Left cardiac atrium (tissue), 4 donors: ENCODE data around the gene ARID1B. TPM values are rescaled to one million over a fixed set of nuclear protein-coding genes. Genes with fewer than 3 reads are reported as not detected.

Experiments
- ATAC-seq, 2 donors: fragments of 200-7000 bp; cut with Tn5 transposase; one replicate each; pipeline ENCODE4 v1.9.1; 2020; ENCODE audit warnings: mild to moderate bottlenecking in 2 of 2, moderate library complexity in 2 of 2
- DNase-seq: peaks from one replicate; pipeline ENCODE4 v3.0.0-alpha.2; 2020
- intact Hi-C, 2 donors: fragments of 100-400 bp; cut with DNase I; formaldehyde crosslinking; loops; one replicate each; pipeline versions ENCODE4 v1.14.1 to v1.15.1; 2022 to 2023
- total RNA-seq, 2 donors: library from RNA; stranded (reverse); fragmentation: NEBNext Ultra II Directional; extraction: Animal tissue kit (Norgen Biotek cat#: 25700); gene quantifications; one replicate each; pipeline ENCODE4 v1.2.1, GENCODE V29; 2021
- donor health status: DM: no; HTN: yes; CAD: no.
- donor health status: DM: no; HTN: yes; CAD: no; lungs with severe emphysema.
- donor health status: DM: yes; HTN: yes; CAD: no.
- donor health status: Dilated cardiomyopathy.

ARID1B gene
- total RNA-seq, 2 donors from 2014 or later: 45.4 to 48.0 TPM

DNA sequence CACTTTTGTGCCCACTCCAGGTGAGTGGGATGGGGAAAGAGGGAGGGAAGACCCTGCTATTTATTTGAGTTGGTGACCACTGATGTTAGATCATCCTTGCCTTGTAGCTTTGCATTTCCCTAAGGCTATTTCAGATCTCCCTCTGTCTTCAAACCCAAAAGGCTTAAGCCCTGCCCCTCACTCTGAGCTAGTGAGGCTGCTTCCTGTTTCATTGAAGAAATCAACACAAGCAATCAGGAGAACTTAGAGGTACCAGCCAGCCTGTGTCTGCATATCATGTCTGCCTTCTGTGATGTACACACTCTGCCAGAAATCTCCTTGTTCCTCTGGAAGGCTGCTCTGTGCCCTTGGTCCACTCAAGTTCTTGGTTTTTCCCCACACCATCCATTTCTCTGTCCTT, 135.3 kb downstream of the ARID1B start:
- no peak for DNase-seq
- no peak for ATAC-seq
- intact Hi-C loops: no loop called here

DNA sequence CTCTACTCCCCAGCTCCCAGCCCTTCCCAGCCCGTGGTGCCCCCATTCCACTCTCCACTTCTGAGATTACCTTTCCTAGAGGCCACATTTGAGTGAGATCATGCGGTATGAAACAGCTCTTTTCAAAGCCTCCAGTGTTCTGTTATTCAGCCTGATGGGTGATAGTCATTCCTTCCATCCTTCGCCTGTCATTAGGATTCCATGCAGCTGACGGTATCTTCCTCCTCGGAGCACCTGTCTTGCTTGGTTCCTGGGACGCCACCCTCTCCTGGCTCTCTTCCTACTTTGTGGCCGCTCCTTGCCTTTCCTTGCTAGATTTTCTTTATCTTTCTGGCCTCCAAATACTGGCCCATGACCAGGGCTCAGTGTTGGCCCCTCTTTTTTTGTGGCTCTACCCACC, 137.0 kb downstream of the ARID1B start:
- intact Hi-C loops: no loop called here
- DNase-seq (no peak), ATAC-seq (no peak)

DNA sequence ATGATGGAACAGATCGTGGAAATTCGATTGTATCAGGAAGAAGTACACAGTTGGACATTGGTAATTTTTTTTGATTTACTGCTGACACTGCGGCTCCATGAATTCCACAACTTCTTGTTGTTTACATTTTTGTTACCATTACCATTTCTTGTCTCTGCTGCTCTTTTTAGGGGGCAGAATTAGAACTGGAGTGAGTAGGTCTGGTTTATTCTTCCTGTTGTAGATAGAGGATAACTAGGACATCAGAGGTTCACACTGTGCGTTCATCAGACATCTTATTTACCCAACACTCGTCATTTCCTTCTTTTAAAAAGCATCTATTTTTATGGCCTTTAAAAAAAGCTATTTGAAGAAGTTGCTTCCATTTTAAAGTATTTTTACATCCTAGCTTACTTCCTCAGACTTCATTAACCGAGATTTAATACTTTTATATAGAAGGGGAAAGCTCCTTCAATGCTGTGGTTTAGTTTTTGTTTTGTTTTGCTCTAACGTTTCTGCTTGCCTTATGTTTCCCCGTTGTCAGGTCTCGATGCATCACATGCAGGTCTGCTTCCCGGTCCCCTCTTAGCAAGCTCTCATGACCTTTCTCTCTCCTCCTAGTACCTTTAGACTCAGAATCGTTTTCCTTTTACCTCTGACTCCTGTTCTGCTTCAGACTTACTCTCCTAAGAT, 139.1 kb downstream of the ARID1B start:
- no peak for ATAC-seq
- intact Hi-C loops: no loop called here
- no peak for DNase-seq

DNA sequence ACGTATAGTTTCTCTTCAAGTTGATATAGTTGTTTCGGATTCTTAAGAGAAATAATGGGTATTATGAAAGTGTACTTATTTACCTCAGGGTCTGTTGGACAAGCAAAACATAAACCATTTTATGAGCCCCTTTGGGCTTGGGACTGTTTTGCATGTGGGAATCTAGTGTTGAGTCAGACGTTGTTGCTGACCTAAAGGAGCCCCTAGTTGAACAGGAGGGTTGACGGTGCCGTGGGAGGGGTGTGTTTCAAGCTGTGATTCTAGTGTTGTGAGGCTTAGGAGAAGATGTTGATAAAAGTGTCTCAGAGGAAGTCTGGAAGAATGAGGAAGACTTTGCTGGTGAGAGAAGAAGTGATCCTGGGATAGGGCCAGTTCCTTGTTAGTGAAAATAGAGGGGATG, 140.0 kb downstream of the ARID1B start:
- intact Hi-C loops: no loop called here
- ATAC-seq (peak in 1 of 2 donors; percentile 37), DNase-seq (no peak)

DNA sequence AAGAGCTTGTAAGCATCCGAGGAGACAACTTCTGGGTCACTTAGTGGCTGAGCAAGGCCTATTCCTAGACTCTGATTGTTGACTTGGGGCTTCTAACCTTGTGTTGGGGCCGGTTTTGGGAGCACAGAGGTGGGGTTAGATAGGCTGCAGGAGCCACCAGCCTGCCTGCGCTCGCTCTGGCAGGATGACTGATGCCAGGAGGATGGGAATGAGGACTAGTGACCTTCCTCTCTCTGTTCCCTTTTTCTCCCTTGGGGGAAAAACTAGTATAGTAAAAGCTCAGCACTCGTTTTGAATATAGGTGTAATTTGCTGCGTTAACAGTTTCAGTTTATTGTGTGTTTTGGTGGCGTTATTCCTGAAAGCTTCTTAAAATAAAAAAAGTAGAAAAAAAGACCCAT, 141.5 kb downstream of the ARID1B start:
- intact Hi-C loops: no loop called here
- DNase-seq: no peak
- ATAC-seq: no peak

DNA sequence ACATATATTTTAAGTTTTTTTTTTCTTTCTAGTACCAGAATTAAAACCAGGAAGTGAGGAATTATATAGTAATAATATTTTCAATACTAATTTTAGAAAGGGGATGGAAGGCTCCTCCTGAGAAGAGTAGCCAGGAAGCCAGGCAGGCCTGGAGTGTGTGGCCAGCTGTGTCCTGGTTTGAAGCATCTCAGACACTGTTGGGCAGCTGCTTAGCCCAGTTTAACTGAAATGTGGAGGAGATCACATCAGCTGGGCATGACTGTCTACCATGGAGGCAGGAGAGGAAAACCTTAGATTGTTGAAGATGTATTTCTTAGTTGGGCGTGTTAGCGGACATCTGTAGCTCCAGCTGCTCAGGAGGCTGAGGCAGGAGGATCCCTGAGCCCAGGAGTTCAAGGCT, 142.2 kb downstream of the ARID1B start:
- peak in 1 of 2 donors; percentile 43 for ATAC-seq
- intact Hi-C loops: no loop called here
- no peak for DNase-seq

DNA sequence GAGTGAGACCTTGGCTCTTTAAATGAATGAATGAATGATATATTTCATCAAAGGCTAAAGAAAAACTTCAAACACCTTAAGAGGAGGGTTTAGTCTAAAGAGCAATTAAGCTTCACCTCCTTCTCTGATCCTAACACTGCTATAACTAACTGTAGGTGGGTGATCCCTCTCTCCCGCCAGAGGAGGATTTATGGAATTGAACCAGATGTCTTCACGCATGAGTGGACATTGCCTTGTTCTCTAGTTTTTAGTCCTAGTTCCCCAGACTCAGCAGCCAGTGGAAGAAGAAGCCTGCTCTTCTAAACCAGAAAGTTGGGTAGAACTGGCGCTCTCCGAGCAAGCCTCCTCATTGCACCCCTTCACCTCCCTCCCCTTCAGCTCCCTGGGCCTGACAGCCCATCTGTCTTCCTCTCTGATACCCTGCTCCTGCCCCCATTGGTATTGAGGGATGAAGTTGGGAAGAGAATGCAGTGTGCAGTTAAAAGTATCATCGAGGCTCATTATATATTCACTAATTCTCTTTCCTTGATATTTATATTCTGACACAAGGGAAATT, 142.7 kb downstream of the ARID1B start:
- intact Hi-C loops: no loop called here
- ATAC-seq (no peak), DNase-seq (no peak)

DNA sequence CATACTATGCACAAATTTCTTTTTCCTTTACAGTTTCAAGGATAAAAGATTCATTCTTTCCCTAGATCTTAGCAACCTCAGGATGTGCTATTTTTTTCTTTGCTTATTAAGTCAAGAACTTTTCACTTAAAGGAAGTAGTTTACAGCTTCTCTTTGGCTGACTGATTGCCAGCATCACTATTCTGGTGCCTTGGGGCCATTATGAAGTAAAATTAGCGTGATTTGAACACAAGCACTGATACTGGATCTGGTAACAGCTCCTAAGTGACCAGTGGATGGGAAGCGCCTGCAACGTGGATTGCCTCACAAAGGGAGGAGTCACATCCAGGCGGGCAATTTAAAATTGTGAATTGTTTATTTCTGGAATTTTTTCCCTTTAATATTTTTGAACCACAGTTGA, 147.1 kb downstream of the ARID1B start:
- intact Hi-C loops: no loop called here
- DNase-seq (no peak), ATAC-seq (no peak)

DNA sequence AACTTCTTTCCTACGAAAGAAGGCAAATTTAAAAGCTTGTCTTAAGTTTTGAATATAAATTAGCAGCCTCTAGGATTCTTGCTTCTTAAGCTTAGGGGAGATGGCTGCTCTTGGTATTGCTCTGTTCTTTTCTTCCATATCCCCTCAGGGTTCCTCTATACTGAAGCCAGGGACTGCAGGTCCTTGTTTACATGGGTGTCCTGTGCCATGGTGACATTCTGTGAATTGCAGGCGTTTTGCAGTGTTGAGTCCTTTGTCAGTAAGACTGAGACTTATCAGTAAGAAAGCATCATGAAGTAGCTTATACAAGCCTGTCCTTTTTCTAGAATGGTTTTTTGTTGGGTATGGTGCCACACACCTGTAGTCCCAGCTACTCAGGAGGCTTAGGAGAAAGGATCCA, 147.8 kb downstream of the ARID1B start:
- DNase-seq (no peak), ATAC-seq (no peak)
- intact Hi-C loops: no loop called here

DNA sequence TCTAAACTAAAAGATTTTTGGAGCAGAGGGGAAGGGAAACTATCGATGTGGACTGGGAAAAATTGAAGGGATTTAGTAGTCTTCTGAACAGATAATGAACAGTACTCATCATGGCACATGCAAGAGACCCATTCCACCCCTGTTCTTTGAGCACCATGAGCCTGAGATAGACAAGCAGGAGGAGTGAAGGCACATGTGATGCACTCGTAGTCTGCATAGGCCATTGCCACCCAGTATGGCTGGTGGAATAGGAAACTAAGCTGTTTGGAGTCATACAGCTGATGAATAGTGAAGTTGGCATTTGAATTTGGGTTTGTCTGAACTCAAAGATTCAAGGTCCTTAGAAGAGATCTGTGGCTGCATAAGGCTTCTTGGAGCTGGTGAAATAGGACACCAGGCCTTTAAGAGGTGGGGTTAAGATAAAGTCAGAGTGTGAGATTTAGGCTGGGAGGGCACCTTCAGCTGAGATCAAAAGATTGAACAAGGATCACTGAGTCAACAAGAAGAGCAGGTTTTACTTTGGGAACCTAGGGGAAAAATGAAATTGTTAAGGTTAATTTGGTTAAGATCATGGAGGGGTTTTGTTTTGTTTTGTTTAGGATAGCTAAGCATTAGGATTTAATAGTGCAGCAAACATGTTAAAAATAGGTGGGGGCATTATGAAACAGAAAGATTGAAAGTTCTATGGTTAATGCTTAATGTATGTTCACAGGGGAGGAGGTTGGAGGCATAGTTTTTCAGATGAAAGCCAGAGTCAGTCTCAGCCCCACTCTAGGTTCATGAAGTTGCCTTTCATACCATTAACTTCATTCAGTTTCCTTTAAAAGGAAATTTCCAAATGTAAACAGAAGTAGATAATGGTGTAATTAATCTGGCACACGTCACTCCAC, 148.8 kb downstream of the ARID1B start:
- ATAC-seq: no peak
- intact Hi-C loops: no loop called here
- DNase-seq: no peak

DNA sequence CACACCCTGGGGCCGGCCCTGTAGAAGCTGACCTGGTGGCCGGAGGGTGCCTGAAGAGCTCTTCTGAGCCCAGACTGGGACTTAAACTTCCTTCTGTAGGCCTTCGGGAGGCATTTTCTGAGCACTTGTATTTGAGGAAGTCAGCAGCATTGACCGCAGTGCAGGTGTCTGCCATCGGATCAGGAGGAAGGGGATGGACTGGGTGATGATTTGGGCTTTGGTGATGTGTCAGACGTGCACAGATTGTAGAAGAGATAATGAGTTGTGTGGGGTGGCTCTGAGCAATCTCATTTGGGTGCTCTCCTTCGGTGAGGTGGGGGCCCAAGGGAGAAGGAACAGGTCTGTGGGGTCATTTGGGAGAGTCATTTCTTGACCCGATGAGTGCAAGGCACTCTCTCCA, 150.9 kb downstream of the ARID1B start:
- intact Hi-C loops: no loop called here
- DNase-seq (no peak), ATAC-seq (no peak)

DNA sequence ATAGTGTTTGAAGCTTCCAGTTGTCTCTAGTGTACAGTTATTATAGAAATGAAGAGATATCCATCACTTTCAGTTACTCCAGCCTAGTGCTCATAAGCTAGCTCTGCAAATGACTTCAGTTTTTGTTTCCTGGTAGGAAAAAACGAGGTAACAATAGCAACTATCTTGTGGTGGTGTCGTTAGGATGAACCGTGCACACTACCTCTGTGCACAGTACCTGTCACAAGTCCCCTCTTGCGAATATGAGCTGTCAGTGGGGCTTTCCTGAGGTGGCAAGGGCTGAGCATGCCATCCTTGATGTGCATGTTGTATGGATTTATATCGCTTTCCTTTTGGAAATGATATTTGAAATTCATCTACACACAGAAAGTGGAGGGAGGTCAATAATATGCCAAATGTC, 151.8 kb downstream of the ARID1B start:
- intact Hi-C loops: no loop called here
- ATAC-seq (no peak), DNase-seq (no peak)

DNA sequence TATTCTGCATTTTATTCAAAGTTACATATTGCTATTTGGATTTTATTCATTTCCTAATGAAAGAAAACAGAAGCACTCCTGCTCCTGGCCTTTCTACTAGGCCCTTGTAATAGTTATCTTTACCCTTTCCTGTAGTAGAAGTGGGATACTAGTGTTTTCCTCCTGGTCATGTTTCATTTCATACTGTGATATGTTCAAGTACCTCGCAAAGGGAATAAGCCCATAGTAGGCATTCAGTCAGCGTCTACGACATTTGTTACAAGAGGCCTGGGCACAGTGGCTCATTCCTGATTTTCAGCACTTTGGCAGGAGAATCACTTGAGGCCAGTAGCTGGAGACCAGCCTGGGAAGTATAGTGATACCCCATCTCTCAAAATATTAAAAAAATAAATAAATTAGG, 154.1 kb downstream of the ARID1B start:
- intact Hi-C loops: no loop called here
- DNase-seq (no peak), ATAC-seq (no peak)

DNA sequence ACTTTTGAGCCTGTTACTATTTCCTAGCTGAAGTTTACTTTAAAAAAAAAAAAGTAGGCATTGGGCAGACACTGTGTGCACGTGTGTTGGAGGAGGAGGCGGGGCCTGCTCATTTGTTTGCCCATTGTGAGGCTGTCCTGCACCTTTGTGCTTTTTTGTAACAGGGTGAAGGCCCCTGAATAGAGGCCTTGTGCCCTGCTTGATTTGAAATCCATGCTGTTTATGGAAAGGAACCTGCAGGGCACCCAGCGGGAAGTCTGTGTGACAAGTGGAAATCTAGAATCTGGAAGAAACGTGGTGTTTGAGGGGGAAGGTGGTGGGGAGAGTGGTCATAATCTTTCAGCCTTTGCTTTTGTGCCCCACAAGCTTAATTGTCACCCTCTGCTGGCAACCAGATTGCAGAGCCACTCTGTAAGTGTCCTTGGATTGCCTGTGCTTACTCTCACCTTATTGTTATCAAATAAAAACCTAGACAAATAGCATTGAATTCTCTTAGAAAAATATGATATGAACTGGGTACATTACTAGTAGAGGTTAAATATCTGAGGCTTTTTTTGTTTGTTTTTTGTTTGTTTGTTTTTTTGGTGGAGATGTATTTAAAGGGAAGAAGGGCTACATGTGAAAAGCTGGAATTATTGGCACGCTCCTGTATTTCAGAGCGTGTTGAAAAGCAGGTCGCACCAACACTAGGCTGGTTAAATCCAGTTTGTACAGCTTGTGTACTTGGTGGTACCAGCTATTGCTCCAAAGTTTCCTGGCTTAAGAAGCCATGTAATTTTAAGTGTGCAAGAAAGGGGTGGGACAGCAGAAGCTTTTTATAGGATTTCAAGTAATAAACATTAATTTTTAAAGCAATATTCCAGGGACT, 156.3 kb downstream of the ARID1B start:
- ATAC-seq: peak; percentile 59 to 81
- no peak for DNase-seq
- intact Hi-C loops: no loop called here

DNA sequence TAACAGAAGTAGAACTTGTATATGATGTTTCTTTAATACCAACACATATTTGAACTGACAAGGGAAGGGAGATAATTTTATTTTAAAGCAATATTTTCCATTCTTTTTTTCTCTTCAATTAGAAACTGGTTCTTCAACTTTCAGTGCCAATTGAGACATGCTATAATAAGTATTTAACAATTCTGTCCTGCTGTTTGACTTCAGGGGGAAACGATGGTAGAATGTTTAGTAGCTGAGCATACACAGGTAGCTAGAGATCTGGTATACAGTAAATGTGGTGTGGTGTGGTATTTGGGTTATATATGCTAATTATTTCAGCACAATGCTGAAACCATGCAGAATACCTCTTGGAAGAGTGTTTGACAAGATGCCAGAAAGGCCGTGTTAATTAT, 156.9 kb downstream of the ARID1B start:
- intact Hi-C loops: no loop called here
- ATAC-seq (no peak), DNase-seq (no peak)

DNA sequence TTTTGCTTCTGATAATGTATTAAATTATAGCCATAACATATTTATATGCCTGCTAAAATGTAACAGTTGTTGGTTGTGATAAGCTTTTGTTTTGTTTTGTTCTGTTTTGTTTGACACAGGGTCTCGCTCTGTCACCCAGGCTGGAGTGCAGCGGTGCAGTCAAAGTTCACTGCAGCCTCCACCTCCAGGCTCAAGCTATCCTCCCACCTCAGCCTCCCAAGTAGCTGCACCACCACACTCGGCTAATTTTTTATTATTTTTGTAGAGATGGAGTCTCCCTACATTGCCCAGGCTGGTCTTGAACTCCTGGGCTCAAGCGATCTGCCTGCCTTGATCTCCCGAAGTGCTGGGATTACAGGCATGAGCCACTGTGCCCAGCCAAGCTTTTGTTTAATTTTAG, 157.8 kb downstream of the ARID1B start:
- intact Hi-C loops: no loop called here
- DNase-seq (no peak), ATAC-seq (no peak)

DNA sequence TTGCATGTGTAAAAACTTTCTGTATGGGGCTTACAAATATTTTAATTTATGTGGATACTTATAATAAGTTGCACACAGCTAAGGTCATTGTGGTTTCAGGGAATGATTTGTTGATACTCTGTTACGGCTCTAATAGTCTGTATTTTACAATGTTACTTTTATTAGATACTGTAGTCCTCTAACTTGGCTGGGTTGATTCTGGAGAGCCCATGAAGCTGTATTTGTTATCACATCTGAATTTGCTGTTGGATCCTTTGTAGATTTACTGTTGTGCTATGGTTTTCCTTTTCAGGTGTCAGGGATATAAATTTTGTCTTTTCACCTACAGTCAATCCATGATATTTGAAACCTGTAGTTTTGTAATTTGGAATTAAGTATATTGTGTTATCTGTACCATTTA, 161.0 kb downstream of the ARID1B start:
- intact Hi-C loops: no loop called here
- DNase-seq (no peak), ATAC-seq (no peak)

DNA sequence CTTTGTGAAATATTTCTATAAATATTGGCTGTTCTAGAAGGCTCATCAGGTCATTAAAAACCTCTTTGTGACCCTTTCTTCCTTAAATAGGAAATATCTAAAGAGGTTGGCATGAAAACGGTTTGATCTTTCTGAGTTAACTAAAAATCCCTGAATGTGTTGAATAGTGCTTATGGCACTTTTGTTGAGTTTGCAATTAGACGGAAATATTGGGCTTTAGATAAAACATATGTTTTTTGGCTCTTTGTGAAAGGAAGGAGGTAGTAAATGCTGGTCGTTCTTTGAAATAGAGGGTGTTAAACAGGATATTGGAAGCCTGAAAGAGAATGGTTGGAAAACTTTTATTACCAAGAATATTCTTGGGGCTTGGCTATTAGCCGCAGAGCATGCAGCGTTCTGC, 163.0 kb downstream of the ARID1B start:
- DNase-seq (no peak), ATAC-seq (no peak)
- intact Hi-C loops: no loop called here

DNA sequence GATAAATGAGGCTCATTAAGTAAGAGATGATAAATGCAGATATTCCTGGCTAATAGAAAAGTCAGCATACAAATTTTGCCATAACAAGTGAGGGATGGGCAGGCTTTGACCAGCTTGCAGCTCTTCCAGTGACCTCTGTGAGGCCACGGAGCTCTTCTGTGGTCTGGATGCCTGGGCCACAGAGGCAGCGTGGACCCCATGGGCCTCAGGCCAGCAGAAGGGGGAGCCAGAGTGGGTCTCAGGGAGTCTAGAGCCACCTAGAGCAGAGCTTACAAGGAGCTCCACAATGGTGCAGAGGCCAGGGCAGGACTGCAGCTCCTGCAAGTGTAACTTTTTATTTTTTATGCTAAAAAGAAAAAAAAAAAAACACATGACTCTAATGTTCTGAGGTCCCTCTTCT, 165.1 kb downstream of the ARID1B start:
- ATAC-seq (no peak), DNase-seq (no peak)
- intact Hi-C loops: no loop called here

DNA sequence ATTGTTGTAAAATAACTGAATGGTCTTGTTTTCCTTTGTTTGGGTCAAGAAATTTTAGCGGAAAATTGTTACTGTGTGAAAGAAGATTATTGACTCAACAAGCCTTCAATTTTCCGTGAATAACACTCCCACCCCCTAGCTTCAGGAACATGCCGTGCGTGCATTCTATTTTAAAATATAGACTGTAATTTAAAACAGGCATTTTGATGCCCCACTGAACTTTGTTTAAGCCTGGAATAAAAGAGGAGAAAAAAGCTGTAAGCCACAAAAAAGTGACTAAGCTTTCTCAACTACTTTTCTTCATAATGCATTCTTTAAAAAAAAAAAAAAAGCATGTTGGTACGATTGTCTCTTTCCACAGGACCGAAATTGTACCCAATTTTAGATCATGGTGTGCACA, 166.0 kb downstream of the ARID1B start:
- DNase-seq (no peak), ATAC-seq (no peak)
- intact Hi-C loops: no loop called here
